AG04450 (cell line): ENCODE data around the gene OAS2. TPM values are rescaled to one million over a fixed set of nuclear protein-coding genes. Genes with fewer than 3 reads are reported as not detected.
"Not testable (repeated sequence)": the region's sequence is repeated elsewhere in the genome, so short reads cannot be mapped to it uniquely, and the experiment has no call there.

ENCODE experiments used
- CTCF ChIA-PET: fragments of 300-600, 350-600 bp; formaldehyde crosslinking; extraction: SDS; loops from one replicate; lab custom pipeline; 2022; ENCODE audit warnings: antibody characterized with exemption, inconsistent platforms; lab: Charles Lee
- POLR2A ChIA-PET: fragments of 350-600 bp; formaldehyde crosslinking; extraction: SDS; loops from one replicate; lab custom pipeline; 2021; ENCODE audit warnings: antibody characterized with exemption, inconsistent platforms; lab: Yijun Ruan, JAX
- DNase-seq: peaks from one replicate; pipeline ENCODE4 v3.0.0-alpha.2; 2011; ENCODE audit warnings: low read depth, low spot score
- H3K27ac ChIP-seq: one replicate; pipeline ENCODE4 v1.5.1; 2012; ENCODE audit warnings: low read depth, low read length, control low read depth
- H3K27me3 ChIP-seq: one replicate; pipeline ENCODE4 v1.6.0; 2012; ENCODE audit warnings: low read length; ENCODE audit not compliant: control insufficient read depth, insufficient read depth
- H3K4me3 ChIP-seq: 2 replicates; pipeline ENCODE4 v1.5.1; 2011; ENCODE audit warnings: mild to moderate bottlenecking, low read depth, low read length, control low read depth
- H3K9me3 ChIP-seq: 2 replicates; pipeline ENCODE4 v1.5.1; 2012; ENCODE audit warnings: low read length; ENCODE audit not compliant: control insufficient read depth, insufficient read depth
- polyA plus RNA-seq: library from polyadenylated mRNA; depleted of rRNA; stranded (reverse); fragments of >200 nt; gene quantifications from 2 replicates; pipeline ENCODE4 v1.2.3, GENCODE V29; 2011
- TF ChIP-seq, protein P1 (sequence below): IDR thresholded peaks from 2 replicates; pipeline ENCODE4 v1.5.1; 2011; ENCODE audit warnings: low read depth, low read length, control low read depth, inconsistent platforms

OAS2 gene
- polyA plus RNA-seq, 1 experiment: 0.12 TPM

- Histone ChIP-seq H3K27me3 (no peaks in the 10 kb centered on the region), H3K4me3 (no peak overlapping the region), H3K9me3 (no peaks in the 10 kb centered on the region), H3K27ac (no peak overlapping the region)
- CTCF ChIA-PET: no interaction called here
- TF ChIP-seq, protein P1, sequence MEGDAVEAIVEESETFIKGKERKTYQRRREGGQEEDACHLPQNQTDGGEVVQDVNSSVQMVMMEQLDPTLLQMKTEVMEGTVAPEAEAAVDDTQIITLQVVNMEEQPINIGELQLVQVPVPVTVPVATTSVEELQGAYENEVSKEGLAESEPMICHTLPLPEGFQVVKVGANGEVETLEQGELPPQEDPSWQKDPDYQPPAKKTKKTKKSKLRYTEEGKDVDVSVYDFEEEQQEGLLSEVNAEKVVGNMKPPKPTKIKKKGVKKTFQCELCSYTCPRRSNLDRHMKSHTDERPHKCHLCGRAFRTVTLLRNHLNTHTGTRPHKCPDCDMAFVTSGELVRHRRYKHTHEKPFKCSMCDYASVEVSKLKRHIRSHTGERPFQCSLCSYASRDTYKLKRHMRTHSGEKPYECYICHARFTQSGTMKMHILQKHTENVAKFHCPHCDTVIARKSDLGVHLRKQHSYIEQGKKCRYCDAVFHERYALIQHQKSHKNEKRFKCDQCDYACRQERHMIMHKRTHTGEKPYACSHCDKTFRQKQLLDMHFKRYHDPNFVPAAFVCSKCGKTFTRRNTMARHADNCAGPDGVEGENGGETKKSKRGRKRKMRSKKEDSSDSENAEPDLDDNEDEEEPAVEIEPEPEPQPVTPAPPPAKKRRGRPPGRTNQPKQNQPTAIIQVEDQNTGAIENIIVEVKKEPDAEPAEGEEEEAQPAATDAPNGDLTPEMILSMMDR: no peak
- POLR2A ChIA-PET: no interaction called here
- DNase-seq: no peak
Measured at GRCh38 chr12:112950701-112951100, 27.6 kb upstream of the OAS2 start.

DNA sequence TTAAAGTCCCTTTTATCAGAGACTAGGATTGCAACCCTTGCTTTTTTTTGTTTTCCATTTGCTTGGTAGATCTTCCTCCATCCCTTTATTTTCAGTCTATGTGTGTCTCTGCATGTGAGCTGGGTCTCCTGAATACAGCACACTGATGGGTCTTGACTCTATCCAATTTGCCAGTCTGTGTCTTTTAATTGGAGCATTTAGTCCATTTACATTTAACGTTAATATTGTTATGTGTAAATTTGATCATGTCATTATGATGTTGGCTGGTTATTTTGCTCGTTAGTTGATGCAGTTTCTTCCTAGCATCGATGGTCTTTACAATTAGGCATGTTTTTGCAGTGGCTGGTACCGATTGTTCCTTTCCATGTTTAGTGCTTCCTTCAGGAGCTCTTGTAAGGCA lies 21.2 kb upstream of the OAS2 start:
- DNase-seq, H3K27ac ChIP-seq, H3K4me3 ChIP-seq, H3K9me3 ChIP-seq, H3K27me3 ChIP-seq, POLR2A ChIA-PET: not testable (repeated sequence)
- CTCF ChIA-PET: interaction anchor here (1.1 kb wide), 1 partner anchor 57 kb away, joined by 3 read pairs; no protein-coding TSS in a partner anchor

GRCh38 chr12:112961074-112961473 lies 17.2 kb upstream of the OAS2 start:
- Histone ChIP-seq H3K27me3 (no peaks in the 10 kb centered on the region), H3K9me3 (no peaks in the 10 kb centered on the region; the same call in 1 of the 2 replicates), H3K4me3 (no peak overlapping the region), H3K27ac (no peak overlapping the region)
- CTCF ChIA-PET: interaction anchor here (1.5 kb wide), 1 partner anchor 32 kb away, joined by 4 read pairs; no protein-coding TSS in a partner anchor
- TF ChIP-seq, protein P1: no peak
- no peak for DNase-seq
- POLR2A ChIA-PET: no interaction called here

DNA sequence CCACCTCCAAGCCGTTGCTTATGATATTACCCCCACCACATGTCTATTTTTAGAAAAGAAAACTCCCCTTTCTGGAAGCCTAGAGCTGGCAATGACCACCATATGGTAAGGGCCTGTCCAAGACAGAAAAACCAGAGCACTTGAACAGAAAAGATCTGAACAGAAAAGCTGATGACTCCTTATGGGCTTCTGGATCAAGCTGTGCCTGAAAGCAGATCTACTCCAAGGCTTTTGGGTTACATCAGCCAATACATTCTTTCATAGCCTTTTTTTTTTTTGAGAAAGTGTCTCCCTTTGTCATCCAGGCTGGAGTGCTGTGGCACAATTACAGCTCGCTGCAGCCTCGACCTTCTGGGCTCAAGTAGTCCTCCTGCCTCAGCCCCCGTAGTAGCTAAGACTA lies 16.8 kb upstream of the OAS2 start:
- ChIA-PET CTCF (interaction anchor here (1.5 kb wide), 1 partner anchor 31 kb away, joined by 4 read pairs; no protein-coding TSS in a partner anchor), POLR2A (no interaction called here)
- Histone ChIP-seq H3K9me3 (no peaks in the 10 kb centered on the region; the same call in 1 of the 2 replicates), H3K27me3 (no peaks in the 10 kb centered on the region), H3K27ac (no peak overlapping the region), H3K4me3 (no peak overlapping the region)
- no peak for DNase-seq
- TF ChIP-seq, protein P1: no peak

GRCh38 chr12:112962561-112962960 lies 15.8 kb upstream of the OAS2 start:
- CTCF ChIA-PET: interaction anchor here (1.0 to 1.4 kb wide), 2 partner anchors 17 to 31 kb away, joined by 3 to 4 read pairs; no protein-coding TSS in a partner anchor

More at GRCh38 chr12:112962561-112962960, 15.8 kb upstream of the OAS2 start:
- Histone ChIP-seq H3K4me3 (no peak overlapping the region), H3K27me3 (no peaks in the 10 kb centered on the region), H3K9me3 (no peaks in the 10 kb centered on the region; the same call in 1 of the 2 replicates), H3K27ac (no peak overlapping the region)
- POLR2A ChIA-PET: no interaction called here
- DNase-seq: no peak
- TF ChIP-seq, protein P1: no peak
